NCI-H510A treated with DMSO at 0.1 percent for 48 hours (cell line): ENCODE results near the gene FER1L5.
A peak's percentile ranks its signal among the peaks of the same experiment; 100 is the strongest.

ENCODE experiments used
- DNase-seq: peaks from one replicate; lab custom pipeline; 2025; lab: John Stamatoyannopoulos, UW

Gene FER1L5

GRCh38 chr2:96681540-96681939 is 39.0 kb downstream of the FER1L5 start:
- no peak for DNase-seq

GRCh38 chr2:96683307-96683706 is 40.7 kb downstream of the FER1L5 start:
- DNase-seq = no peak

GRCh38 chr2:96683972-96684820 is 41.6 kb downstream of the FER1L5 start:
- no peak for DNase-seq

GRCh38 chr2:96684883-96685576 is 42.5 kb downstream of the FER1L5 start:
- no peak for DNase-seq

- peak; percentile 49 for DNase-seq
These were observed 43.3 kb downstream of the FER1L5 start for GRCh38 chr2:96685577-96686459.

- DNase-seq = no peak
These were observed 44.7 kb downstream of the FER1L5 start for GRCh38 chr2:96687266-96687665.

- DNase-seq = no peak
These were observed 45.4 kb downstream of the FER1L5 start for GRCh38 chr2:96687711-96688640.

GRCh38 chr2:96688649-96689430 is 46.3 kb downstream of the FER1L5 start:
- DNase-seq = no peak

GRCh38 chr2:96689431-96689991 is 46.9 kb downstream of the FER1L5 start:
- no peak for DNase-seq

GRCh38 chr2:96690306-96691021 is 47.9 kb downstream of the FER1L5 start:
- DNase-seq = no peak

- DNase-seq = no peak
These were observed 48.6 kb downstream of the FER1L5 start for GRCh38 chr2:96691022-96691612.

- no peak for DNase-seq
These were observed 49.8 kb downstream of the FER1L5 start for GRCh38 chr2:96692094-96692971.

- DNase-seq = no peak
These were observed 51.0 kb downstream of the FER1L5 start for GRCh38 chr2:96693286-96694200.

- no peak for DNase-seq
These were observed 51.7 kb downstream of the FER1L5 start for GRCh38 chr2:96694279-96694678.

- DNase-seq = no peak
These were observed 52.4 kb downstream of the FER1L5 start for GRCh38 chr2:96694816-96695455.

GRCh38 chr2:96695602-96696001 is 53.0 kb downstream of the FER1L5 start:
- no peak for DNase-seq
